HepG2 (cell line): ENCODE results near the gene OGA. TPM values are rescaled to one million over a fixed set of nuclear protein-coding genes. Genes with fewer than 3 reads are reported as not detected.

Source experiments
- ATAC-seq: fragments of 200-7000 bp; cut with Tn5 transposase; 3 replicates; pipeline ENCODE4 v1.9.1; 2020; ENCODE audit warnings: mild to moderate bottlenecking, moderate library complexity
- BruUV-seq: library from RNA; stranded (reverse); fragments of 400-500 nt; replicated peaks from 2 replicates; lab custom pipeline; 2021; lab: Mats Ljungman, UMichigan
- CTCF ChIA-PET: fragments of 300-600 bp; formaldehyde crosslinking; extraction: SDS; loops from one replicate; lab custom pipeline; 2021; ENCODE audit warnings: low total read pairs, inconsistent platforms, low intra/inter-chr PET ratio; lab: Yijun Ruan, JAX
- POLR2A ChIA-PET: fragments of 350-600 bp; sonication (Branson Sonifier 250); formaldehyde crosslinking; loops from one replicate; lab custom pipeline; 2020; ENCODE audit warnings: antibody characterized with exemption, inconsistent platforms; lab: Yijun Ruan, JAX
- DNase-seq: peaks from one replicate; pipeline ENCODE4 v3.0.0-alpha.2; 2015; ENCODE audit warnings: low spot score
- FAIRE-seq: peaks from 3 replicates; lab custom pipeline; 2011; peaks lifted over from hg19 to GRCh38; lab: Jason Lieb, UNC
- H2AFZ ChIP-seq: one replicate; pipeline ENCODE4 v1.6.1; 2011; ENCODE audit warnings: low read length, inconsistent platforms
- H3K27ac ChIP-seq: fragments of 300-600 bp; 3 replicates; pipeline ENCODE4 v1.8.0; 2011; ENCODE audit warnings: mixed run types, mild to moderate bottlenecking, mixed read lengths, low read length, inconsistent platforms; ENCODE audit not compliant: insufficient read depth; ENCODE audit errors: extremely low read length
- H3K27me3 ChIP-seq, 2 experiments: fragments of 200-600 bp in 1 of 2; 2 replicates in 1 of 2; 3 replicates in 1 of 2; pipeline versions ENCODE4 v1.6.0 to v1.8.0; 2011; ENCODE audit warnings: low read length in 2 of 2, mild to moderate bottlenecking in 2 of 2, moderate library complexity in 2 of 2, inconsistent platforms in 1 of 2; ENCODE audit not compliant: insufficient read depth in 2 of 2, control insufficient read depth in 1 of 2
- H3K36me3 ChIP-seq, 2 experiments: fragments of 200-600 bp in 1 of 2; replicated peaks in 1 of 2; 2 replicates in 1 of 2; 3 replicates in 1 of 2; pipeline versions ENCODE4 v1.5.1 to v1.8.0; 2011; ENCODE audit warnings: low read length in 2 of 2, inconsistent platforms in 1 of 2; ENCODE audit not compliant: insufficient read depth in 2 of 2, control insufficient read depth in 1 of 2
- H3K4me1 ChIP-seq: 2 replicates; pipeline ENCODE4 v1.5.1; 2012; ENCODE audit warnings: low read length, inconsistent platforms; ENCODE audit not compliant: insufficient read depth
- H3K4me2 ChIP-seq: 2 replicates; pipeline ENCODE4 v1.6.0; 2011; ENCODE audit warnings: low read depth, low read length, inconsistent platforms
- H3K4me3 ChIP-seq, 3 experiments: fragments of 200-600 bp in 1 of 3; sonication (generic), shearing (Covaris generic) in 1 of 3; replicated peaks in 1 of 3; 2 replicates each; pipeline ENCODE4 v1.5.1; 2011 to 2016; ENCODE audit warnings: low read length in 3 of 3, inconsistent platforms in 2 of 3, low read depth in 2 of 3, mild to moderate bottlenecking in 2 of 3, control low read depth in 1 of 3, mixed read lengths in 1 of 3; ENCODE audit not compliant: insufficient read depth in 1 of 3
- H3K79me2 ChIP-seq: one replicate; pipeline ENCODE4 v1.6.1; 2011; ENCODE audit warnings: low read length, inconsistent platforms; ENCODE audit not compliant: insufficient read depth
- H3K9ac ChIP-seq: 2 replicates; pipeline ENCODE4 v1.6.0; 2011; ENCODE audit warnings: mild to moderate bottlenecking, low read depth, low read length, inconsistent platforms; ENCODE audit not compliant: insufficient read depth
- H3K9me3 ChIP-seq: 2 replicates; pipeline ENCODE4 v1.5.1; 2012; ENCODE audit warnings: mild to moderate bottlenecking, low read length
- H4K20me1 ChIP-seq: 2 replicates; pipeline ENCODE4 v1.6.0; 2011; ENCODE audit warnings: inconsistent platforms, mild to moderate bottlenecking, low read length, moderate library complexity; ENCODE audit not compliant: insufficient read depth
- AHR ChIP-seq: IDR thresholded peaks from 2 replicates; pipeline ENCODE4 v1.6.1; 2018; ENCODE audit warnings: missing genetic modification reagents, missing compliant biosample characterization
- DNMT1 ChIP-seq: sonication (generic); formaldehyde crosslinking; IDR thresholded peaks from 2 replicates; pipeline ENCODE4 v1.5.1; 2020; ENCODE audit warnings: mild to moderate bottlenecking, missing genetic modification reagents
- DZIP1 ChIP-seq: sonication (generic); formaldehyde crosslinking; IDR thresholded peaks from 2 replicates; pipeline ENCODE4 v1.5.0; 2020; ENCODE audit warnings: mild to moderate bottlenecking, missing genetic modification reagents
- FOXA3 ChIP-seq: IDR thresholded peaks from 2 replicates; pipeline ENCODE4 v1.6.1; 2016; ENCODE audit warnings: missing genetic modification reagents, missing compliant biosample characterization
- HNRNPLL ChIP-seq: fragments of 200-400 bp; formaldehyde crosslinking; IDR thresholded peaks from 2 replicates; pipeline ENCODE4 v1.6.1; 2017; ENCODE audit warnings: mild to moderate bottlenecking, low read depth, low read length; ENCODE audit not compliant: poor library complexity, severe bottlenecking
- MED13 ChIP-seq: sonication (generic); formaldehyde crosslinking; IDR thresholded peaks from 2 replicates; pipeline ENCODE4 v1.5.0; 2020; ENCODE audit warnings: missing genetic modification reagents
- PRDM4 ChIP-seq: sonication (generic); formaldehyde crosslinking; IDR thresholded peaks from 2 replicates; pipeline ENCODE4 v1.9.0; 2021; ENCODE audit warnings: missing genetic modification reagents, borderline replicate concordance
- RXRB ChIP-seq: IDR thresholded peaks from 2 replicates; pipeline ENCODE4 v1.6.1; 2016; ENCODE audit warnings: borderline replicate concordance, missing genetic modification reagents, missing compliant biosample characterization
- TBP ChIP-seq: sonication (generic); formaldehyde crosslinking; IDR thresholded peaks from 2 replicates; pipeline ENCODE4 v1.5.0; 2020; ENCODE audit warnings: missing genetic modification reagents
- ZMYM2 ChIP-seq: sonication (generic); formaldehyde crosslinking; IDR thresholded peaks from 2 replicates; pipeline ENCODE4 v1.8.0; 2022; ENCODE audit warnings: mild to moderate bottlenecking, missing genetic modification reagents
- ZNF639 ChIP-seq: conservative IDR thresholded peaks from 2 replicates; pipeline ENCODE4 v1.6.1; 2018; ENCODE audit warnings: missing genetic modification reagents
- ZNF773 ChIP-seq: sonication (generic); formaldehyde crosslinking; IDR thresholded peaks from 2 replicates; pipeline ENCODE4 v1.4.0; 2020; ENCODE audit warnings: missing genetic modification reagents, borderline replicate concordance
- ZNF775 ChIP-seq: sonication (generic); formaldehyde crosslinking; IDR thresholded peaks from 2 replicates; pipeline ENCODE4 v1.4.0; 2020; ENCODE audit warnings: missing genetic modification reagents, mild to moderate bottlenecking, moderate library complexity, borderline replicate concordance
- WGBS: methylation state at CpG from one replicate; pipeline ENCODE4 v1.1.6; 2017; ENCODE audit warnings: low lambda C conversion rate; 5-methylcytosine and 5-hydroxymethylcytosine counted together
- in situ Hi-C: cut with HindIII; loops from 2 replicates; pipeline ENCODE4 v1.10.0; 2017; ENCODE audit warnings: low pct_unique_long_range_greater_than_20kb; ENCODE audit not compliant: extremely low pct_ligation_motif_present
- intact Hi-C: fragments of 100-400 bp; cut with micrococcal nuclease; formaldehyde crosslinking; loops from one replicate; pipeline ENCODE4 v1.10.0; 2022; ENCODE audit not compliant: unreplicated experiment
- polyA plus RNA-seq, 8 experiments: library from polyadenylated mRNA; depleted of rRNA in 3 of 8; stranded (reverse) in 7 of 8; unstranded in 1 of 8; fragments of >200 nt; fragmentation: Illumina TruSeq in 4 of 8; extraction: Trizol in 4 of 8; gene quantifications; 2 replicates each; pipeline versions ENCODE4 v1.2.1 to v1.2.3, GENCODE V29; 2011 to 2016; ENCODE audit warnings: low read depth in 4 of 8, missing spikeins in 1 of 8, mixed read lengths in 1 of 8; ENCODE audit not compliant: insufficient read depth in 1 of 8
- total RNA-seq, 5 experiments: library from RNA; depleted of rRNA; stranded (reverse); fragments of >200 nt; fragmentation: Illumina TruSeq; extraction: Trizol; gene quantifications; 2 replicates each; pipeline ENCODE4 v1.2.3, GENCODE V29; 2016; ENCODE audit warnings: low read depth in 1 of 5

The OGA gene
- total and polyA plus RNA-seq, 2 of the 13 experiments (the other 11 are each of a cell fraction or from before 2014, with no cell fraction given): 33.2 to 39.8 TPM

- Histone ChIP-seq H3K27me3 (peaks cover 0 to 3% of the 10 kb centered on the region in 2 experiments; a peak in 1 of 5 replicates), H3K36me3 (no peaks in the 10 kb centered on the region), H3K4me2 (no peak overlapping the region), H3K79me2 (no peaks in the 10 kb centered on the region), H4K20me1 (no peaks in the 10 kb centered on the region), H3K4me3 (no peak overlapping the region), H3K4me1 (peaks cover 33% of the 10 kb centered on the region), H3K9ac (no peak overlapping the region), H3K9me3 (no peaks in the 10 kb centered on the region), H3K27ac (no peak overlapping the region), H2AFZ (no peak overlapping the region)
- DNase-seq (no peak), ATAC-seq (no peak), FAIRE-seq (no peak)
- CTCF ChIA-PET: no interaction called here
- WGBS: 20% methylated on average over 2 of the region's 3 CpGs
- TF ChIP-seq ZNF773 (CRISPR knock-in tag): no peak
- TF ChIP-seq AHR (CRISPR knock-in tag): no peak
- no peak for TF ChIP-seq PRDM4 (CRISPR knock-in tag)
- TF ChIP-seq DNMT1 (CRISPR knock-in tag): no peak
- no peak for TF ChIP-seq HNRNPLL
- no peak for TF ChIP-seq ZNF639
- TF ChIP-seq MED13 (CRISPR knock-in tag): no peak
- TF ChIP-seq TBP (CRISPR knock-in tag): no peak
- TF ChIP-seq DZIP1: no peak
- TF ChIP-seq ZMYM2 (CRISPR knock-in tag): no peak
- no peak for TF ChIP-seq FOXA3
- no peak for TF ChIP-seq RXRB (CRISPR knock-in tag)
- no peak for TF ChIP-seq ZNF775 (CRISPR knock-in tag)
- POLR2A ChIA-PET: no interaction called here
- intact Hi-C loops (no loop called here), in situ Hi-C loops (no loop called here)
- BruUV-seq: no TSS peak
These were observed 69.7 kb downstream of the OGA start for GRCh38 chr10:101748496-101748895.
